Gastroesophageal sphincter (tissue), 4 donors: Measurements from ENCODE around the gene PI4K2B. TPM values are rescaled to one million over a fixed set of nuclear protein-coding genes. Genes with fewer than 3 reads are reported as not detected.
"Not testable (repeated sequence)": the region's sequence is repeated elsewhere in the genome, so short reads cannot be mapped to it uniquely, and the experiment has no call there.

ENCODE experiments used
- ATAC-seq: fragments of 150-250 bp; one replicate; pipeline ENCODE4 v1.9.1; 2016; ENCODE audit warnings: mild to moderate bottlenecking, moderate library complexity
- H3K27ac ChIP-seq, 4 donors: fragments of 200-600 bp; sonication (generic) in 3 of 4; 1 replicate in 3 of 4; 2 replicates in 1 of 4; pipeline ENCODE4 v1.5.1; 2016 to 2019
- H3K27me3 ChIP-seq: fragments of 200-600 bp; sonication (generic); one replicate; pipeline ENCODE4 v1.5.1; 2019
- H3K36me3 ChIP-seq, 2 donors: fragments of 200-600 bp; sonication (generic); one replicate each; pipeline ENCODE4 v1.5.1; 2019; ENCODE audit warnings: control low read depth in 1 of 2
- H3K4me1 ChIP-seq, 3 donors: fragments of 200-600 bp; sonication (generic); 1 replicate in 2 of 3; 2 replicates in 1 of 3; pipeline ENCODE4 v1.5.1; 2016 to 2019; ENCODE audit warnings: control low read depth in 2 of 3
- H3K4me3 ChIP-seq, 2 donors: fragments of 200-600 bp; sonication (generic); one replicate each; pipeline ENCODE4 v1.5.1; 2019; ENCODE audit warnings: mild to moderate bottlenecking in 1 of 2, moderate library complexity in 1 of 2
- H3K9me3 ChIP-seq, 3 donors: fragments of 200-600 bp; sonication (generic); one replicate each; pipeline ENCODE4 v1.5.1; 2017 to 2019; ENCODE audit warnings: control low read depth in 2 of 3
- CTCF ChIP-seq, 4 experiments: fragments of 200-600 bp in 2 of 4; fragments of 450-650 bp in 2 of 4; sonication (generic) in 1 of 4; IDR thresholded peaks; one replicate each; pipeline ENCODE4 v1.5.1; 2017 to 2019; ENCODE audit warnings: antibody characterized with exemption in 4 of 4, mild to moderate bottlenecking in 2 of 4, moderate library complexity in 2 of 4
- EP300 ChIP-seq: sonication (generic); formaldehyde crosslinking; IDR thresholded peaks from one replicate; pipeline ENCODE4 v1.6.1; 2017; ENCODE audit warnings: antibody characterized with exemption, mild to moderate bottlenecking
- POLR2A ChIP-seq, 2 donors: fragments of 450-650 bp; IDR thresholded peaks; one replicate each; pipeline ENCODE4 v1.6.1; 2017; ENCODE audit warnings: antibody characterized with exemption in 2 of 2, mild to moderate bottlenecking in 2 of 2, moderate library complexity in 1 of 2
- POLR2AphosphoS5 ChIP-seq: sonication (generic); formaldehyde crosslinking; IDR thresholded peaks from one replicate; pipeline ENCODE4 v1.6.1; 2017; ENCODE audit warnings: antibody characterized with exemption
- WGBS, 2 donors: methylation state at CpG; one replicate each; pipeline ENCODE4 v1.1.5; 2018; ENCODE audit warnings: low coverage in 1 of 2; 5-methylcytosine and 5-hydroxymethylcytosine counted together
- total RNA-seq, 4 donors: library from RNA; depleted of rRNA; stranded (reverse); fragments of >200 nt; gene quantifications; one replicate each; pipeline ENCODE4 v1.1.0, GENCODE V29; 2016

The PI4K2B gene
- total RNA-seq, 4 donors from 2014 or later: 10.6 to 18.2 (median 13.1) TPM

DNA sequence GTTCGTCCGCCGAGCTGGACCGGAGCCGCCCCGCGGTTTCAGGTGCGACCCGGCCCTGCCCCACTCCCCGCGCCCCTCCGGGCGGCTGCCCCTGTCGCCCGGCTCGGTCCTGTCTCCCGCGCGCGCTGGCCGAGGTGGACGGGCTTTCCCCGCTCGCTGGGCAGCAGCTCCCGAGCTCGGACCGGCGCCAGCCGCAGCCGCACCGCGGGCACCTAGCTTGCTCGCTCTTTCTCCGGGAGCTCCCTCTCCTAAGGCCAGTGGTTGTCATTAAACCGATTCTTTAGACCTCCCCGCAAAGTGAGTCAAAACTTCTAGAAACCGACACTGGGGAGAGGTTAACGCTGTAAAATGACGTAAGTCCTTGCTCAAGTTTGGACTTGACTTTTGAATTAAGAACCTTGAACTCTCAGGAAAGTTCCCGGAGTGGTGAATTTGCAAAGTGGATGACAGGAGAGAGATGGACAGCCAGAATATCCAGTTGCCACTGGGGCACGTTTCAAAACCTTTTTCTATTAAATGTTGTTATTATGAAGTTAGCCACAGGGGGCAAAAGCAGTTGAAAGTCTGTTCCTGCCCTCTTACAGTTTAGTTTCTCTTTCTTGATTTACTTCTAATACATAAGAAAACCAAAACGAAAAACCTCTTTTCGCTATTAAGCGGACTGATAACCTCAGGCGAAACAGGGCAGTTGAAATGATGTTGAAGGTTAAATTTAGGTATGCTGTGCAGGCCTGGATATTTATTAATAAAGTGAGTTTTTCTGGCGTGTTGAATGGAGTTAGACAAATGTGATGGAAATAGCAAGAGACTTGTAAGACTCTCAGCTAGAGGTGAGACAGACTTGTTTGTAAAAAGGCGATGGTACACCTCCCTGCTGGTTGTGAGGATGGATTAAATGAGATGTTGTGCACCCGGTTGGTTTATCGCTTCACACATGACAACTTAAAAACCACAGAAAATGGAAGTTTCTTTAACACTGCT, 847 bp downstream of the PI4K2B start:
- ATAC-seq: peak; percentile 63
- H3K27ac ChIP-seq: peak overlapping the region; percentile 79 to 99 (median 96)
- H3K27me3 ChIP-seq: no peaks in the 10 kb centered on the region
- peak overlapping the region; percentile 74 to 100 for H3K4me3 ChIP-seq
- H3K4me1 ChIP-seq: peaks cover 0 to 12% (median 8%) of the 10 kb centered on the region in 3 donors
- TF ChIP-seq CTCF (IDR thresholded peaks at IDR 0.05): peak; percentile 33 to 67 (median 58)
- TF ChIP-seq POLR2AphosphoS5: peak; percentile 36
- no peak for TF ChIP-seq POLR2A (IDR thresholded peaks at IDR 0.05)
- peaks cover 0 to 16% (median 0%) of the 10 kb centered on the region in 3 donors for H3K9me3 ChIP-seq
- 10 to 20% methylated on average over 8 to 13 of the region's 49 CpGs for WGBS, 2 donors
- no peaks in the 10 kb centered on the region for H3K36me3 ChIP-seq

DNA sequence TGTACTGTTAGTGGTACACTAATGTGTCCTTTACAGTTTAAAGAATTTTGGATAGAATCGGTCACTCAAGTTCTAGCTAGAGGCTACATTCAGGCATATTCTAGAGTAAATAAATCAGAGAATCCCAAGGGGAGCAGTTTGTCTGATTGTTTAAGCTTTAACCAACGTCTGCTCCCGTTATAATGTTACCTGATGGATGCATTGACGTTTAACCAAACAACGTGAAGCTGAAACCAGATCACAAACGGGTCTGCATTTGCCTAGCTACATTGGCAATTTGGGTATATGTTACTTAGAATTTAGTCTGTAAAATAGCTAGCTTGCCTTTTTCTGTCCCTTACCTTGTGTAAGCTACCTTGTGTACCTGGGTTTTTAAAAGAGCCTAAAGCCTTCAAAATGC, 1.6 kb downstream of the PI4K2B start:
- no peak for TF ChIP-seq EP300
- no peak for TF ChIP-seq POLR2AphosphoS5
- TF ChIP-seq CTCF (IDR thresholded peaks at IDR 0.05): no peak
- TF ChIP-seq POLR2A (IDR thresholded peaks at IDR 0.05): no peak

GRCh38 chr4:25236030-25236429, 2.2 kb downstream of the PI4K2B start:
- H3K36me3 ChIP-seq, H3K27me3 ChIP-seq, H3K4me3 ChIP-seq, ATAC-seq, H3K27ac ChIP-seq: not testable (repeated sequence)
- peaks cover 0 to 12% (median 8%) of the 10 kb centered on the region in 3 donors for H3K4me1 ChIP-seq
- peaks cover 0 to 12% (median 0%) of the 10 kb centered on the region in 3 donors for H3K9me3 ChIP-seq
- WGBS, 2 donors: 94 to 100% methylated on average over 1 to 2 of the region's 2 CpGs

More for the DNA sequence above, 1.6 kb downstream of the PI4K2B start:
- H3K4me1 ChIP-seq: peaks cover 0 to 12% (median 8%) of the 10 kb centered on the region in 3 donors
- ATAC-seq: no peak
- peak overlapping the region in 2 of 4 donors; percentile 97 to 99 for H3K27ac ChIP-seq
- H3K9me3 ChIP-seq: peaks cover 0 to 12% (median 0%) of the 10 kb centered on the region in 3 donors
- H3K36me3 ChIP-seq: no peaks in the 10 kb centered on the region
- peak overlapping the region; percentile 74 to 100 for H3K4me3 ChIP-seq
- 20 to 28% methylated on average over 5 to 6 of the region's 6 CpGs for WGBS, 2 donors
- no peaks in the 10 kb centered on the region for H3K27me3 ChIP-seq

GRCh38 chr4:25236971-25237370, 3.1 kb downstream of the PI4K2B start:
- Histone ChIP-seq H3K4me1 (peaks cover 0 to 12% (median 8%) of the 10 kb centered on the region in 3 donors), H3K27ac (no peak overlapping the region), H3K9me3 (peaks cover 0 to 11% (median 0%) of the 10 kb centered on the region in 3 donors), H3K27me3 (no peaks in the 10 kb centered on the region), H3K36me3 (no peaks in the 10 kb centered on the region), H3K4me3 (no peak overlapping the region)
- no peak for ATAC-seq
- TF ChIP-seq CTCF (IDR thresholded peaks at IDR 0.05) (no peak), POLR2A (IDR thresholded peaks at IDR 0.05) (no peak), EP300 (no peak), POLR2AphosphoS5 (no peak)
- 79 to 96% methylated on average over 2 of the region's 2 CpGs for WGBS, 2 donors

DNA sequence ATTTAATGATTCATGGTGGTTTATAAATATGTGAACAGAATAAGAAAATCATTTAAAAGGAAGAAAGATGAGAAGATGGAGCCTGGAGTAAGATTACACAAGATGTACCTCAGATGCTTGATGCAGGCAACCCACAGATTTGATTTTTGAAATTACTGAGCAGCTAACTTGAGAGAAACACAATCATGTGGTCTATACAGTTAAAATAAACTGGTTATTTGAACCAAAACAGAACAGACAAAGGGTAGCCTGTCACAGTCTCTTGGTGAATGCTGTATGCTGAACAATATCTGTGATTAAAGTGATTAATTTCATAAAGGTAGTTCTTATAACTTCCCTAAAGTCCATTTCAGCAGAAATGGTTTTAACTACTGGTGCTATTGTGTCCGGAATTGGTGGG, 4.2 kb downstream of the PI4K2B start:
- Histone ChIP-seq H3K9me3 (peaks cover 0 to 2% (median 0%) of the 10 kb centered on the region in 3 donors), H3K36me3 (no peaks in the 10 kb centered on the region), H3K27ac (no peak overlapping the region), H3K27me3 (no peaks in the 10 kb centered on the region), H3K4me3 (no peak overlapping the region), H3K4me1 (peaks cover 0 to 12% (median 8%) of the 10 kb centered on the region in 3 donors)
- ATAC-seq: no peak
- WGBS, 2 donors: 80 to 100% methylated on average over 1 of the region's 1 CpG
- TF ChIP-seq CTCF (IDR thresholded peaks at IDR 0.05) (no peak), POLR2A (IDR thresholded peaks at IDR 0.05) (no peak), POLR2AphosphoS5 (no peak), EP300 (no peak)

- H3K27ac ChIP-seq, H3K9me3 ChIP-seq, H3K36me3 ChIP-seq, ATAC-seq, H3K4me3 ChIP-seq, H3K27me3 ChIP-seq: not testable (repeated sequence)
- whole genome bisulfite sequencing, 2 donors: no CpG with 5 or more reads among the region's 15 CpGs
- peaks cover 0 to 12% (median 8%) of the 10 kb centered on the region in 3 donors for H3K4me1 ChIP-seq
Observed at GRCh38 chr4:25239528-25239927, 5.7 kb downstream of the PI4K2B start.

DNA sequence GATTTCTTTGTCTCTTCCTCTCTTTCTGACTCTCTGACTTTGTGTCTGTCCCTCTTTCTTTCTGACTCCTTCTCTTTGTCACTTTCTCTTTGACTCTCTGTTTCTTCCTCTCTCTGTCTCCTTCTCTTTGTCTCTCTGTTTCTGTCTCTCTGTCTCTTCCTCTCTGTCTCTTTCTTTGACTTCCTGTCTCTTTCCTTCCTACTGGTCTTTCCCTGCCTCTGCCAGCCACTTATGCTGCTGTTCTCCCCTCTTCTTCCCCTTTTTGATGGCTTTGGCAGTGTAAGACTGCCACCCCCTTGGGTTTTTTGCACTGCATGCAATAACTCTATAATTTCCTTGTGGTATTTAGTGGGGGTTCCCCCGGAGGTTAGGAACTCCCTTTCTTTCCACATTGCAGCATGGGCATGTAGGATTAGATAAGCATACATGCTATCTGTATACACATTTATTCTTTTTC, 6.9 kb downstream of the PI4K2B start:
- not testable (repeated sequence) for H3K9me3 ChIP-seq, H3K36me3 ChIP-seq, ATAC-seq, H3K27ac ChIP-seq, H3K4me3 ChIP-seq, H3K27me3 ChIP-seq, H3K4me1 ChIP-seq
- 100% methylated on average over 1 of the region's 1 CpG for WGBS, 2 donors

- not testable (repeated sequence) for H3K4me1 ChIP-seq, H3K27me3 ChIP-seq, ATAC-seq, H3K27ac ChIP-seq, H3K4me3 ChIP-seq, H3K36me3 ChIP-seq, H3K9me3 ChIP-seq
- 92 to 93% methylated on average over 3 of the region's 3 CpGs for WGBS, 2 donors
Observed at GRCh38 chr4:25242195-25242594, 8.4 kb downstream of the PI4K2B start.
